WERI-Rb-1 (cell line): ENCODE results near the gene NKX3-2.

Experiments
- DNase-seq: peaks from one replicate; pipeline ENCODE4 v3.0.0-alpha.2; 2020
- H3K27ac ChIP-seq: fragments of 250-450 bp; sonication (Bioruptor Pico); 2 replicates; pipeline ENCODE4 v1.5.1; 2020; ENCODE audit warnings: mild to moderate bottlenecking, moderate library complexity
- H3K27me3 ChIP-seq: fragments of 250-450 bp; sonication (Bioruptor Pico); 2 replicates; pipeline ENCODE4 v1.5.1; 2021; ENCODE audit warnings: mild to moderate bottlenecking, low read depth, moderate library complexity; ENCODE audit not compliant: insufficient read depth, severe bottlenecking
- H3K36me3 ChIP-seq: fragments of 250-450 bp; sonication (Bioruptor Pico); 2 replicates; pipeline ENCODE4 v1.5.1; 2020; ENCODE audit warnings: mild to moderate bottlenecking, moderate library complexity
- H3K4me3 ChIP-seq: 2 replicates; pipeline ENCODE4 v1.5.1; 2011; ENCODE audit warnings: low read depth, mild to moderate bottlenecking, control low read depth, low read length
- H3K9me3 ChIP-seq: fragments of 250-450 bp; sonication (Bioruptor Pico); 2 replicates; pipeline ENCODE4 v1.5.1; 2021; ENCODE audit warnings: mild to moderate bottlenecking, moderate library complexity; ENCODE audit not compliant: severe bottlenecking
- TF ChIP-seq, protein P1 (sequence below): IDR thresholded peaks from 2 replicates; pipeline ENCODE4 v1.5.1; 2011; ENCODE audit warnings: low read depth, mild to moderate bottlenecking, control low read depth, inconsistent platforms, low read length

The NKX3-2 gene

GRCh38 chr4:13515268-13515667 lies 29.0 kb downstream of the NKX3-2 start:
- DNase-seq = no peak
- Histone ChIP-seq H3K27ac (no peak overlapping the region), H3K27me3 (no peaks in the 10 kb centered on the region)

DNA sequence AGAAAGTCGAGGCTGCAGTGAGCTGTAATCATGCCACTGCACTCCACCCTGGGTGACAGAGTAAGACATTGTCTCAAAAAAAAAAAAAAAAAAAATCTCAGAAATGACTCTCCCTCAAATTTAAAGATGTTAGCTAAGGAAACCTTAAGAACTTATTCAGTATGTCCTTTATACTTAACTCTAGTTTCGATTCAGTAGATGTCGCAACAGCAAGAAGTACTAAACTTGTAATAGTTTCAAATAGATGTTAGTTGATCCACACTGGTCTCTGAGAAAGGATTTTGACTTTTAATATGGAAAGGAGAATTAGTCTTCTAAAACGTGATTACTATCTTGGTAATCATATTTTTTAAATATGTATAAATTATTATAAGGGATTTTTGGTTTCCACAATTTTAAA lies 29.6 kb downstream of the NKX3-2 start:
- Histone ChIP-seq H3K9me3 (no peaks in the 10 kb centered on the region), H3K36me3 (no peaks in the 10 kb centered on the region), H3K27me3 (no peaks in the 10 kb centered on the region), H3K4me3 (no peak overlapping the region), H3K27ac (no peak overlapping the region)
- no peak for DNase-seq
- TF ChIP-seq, protein P1, sequence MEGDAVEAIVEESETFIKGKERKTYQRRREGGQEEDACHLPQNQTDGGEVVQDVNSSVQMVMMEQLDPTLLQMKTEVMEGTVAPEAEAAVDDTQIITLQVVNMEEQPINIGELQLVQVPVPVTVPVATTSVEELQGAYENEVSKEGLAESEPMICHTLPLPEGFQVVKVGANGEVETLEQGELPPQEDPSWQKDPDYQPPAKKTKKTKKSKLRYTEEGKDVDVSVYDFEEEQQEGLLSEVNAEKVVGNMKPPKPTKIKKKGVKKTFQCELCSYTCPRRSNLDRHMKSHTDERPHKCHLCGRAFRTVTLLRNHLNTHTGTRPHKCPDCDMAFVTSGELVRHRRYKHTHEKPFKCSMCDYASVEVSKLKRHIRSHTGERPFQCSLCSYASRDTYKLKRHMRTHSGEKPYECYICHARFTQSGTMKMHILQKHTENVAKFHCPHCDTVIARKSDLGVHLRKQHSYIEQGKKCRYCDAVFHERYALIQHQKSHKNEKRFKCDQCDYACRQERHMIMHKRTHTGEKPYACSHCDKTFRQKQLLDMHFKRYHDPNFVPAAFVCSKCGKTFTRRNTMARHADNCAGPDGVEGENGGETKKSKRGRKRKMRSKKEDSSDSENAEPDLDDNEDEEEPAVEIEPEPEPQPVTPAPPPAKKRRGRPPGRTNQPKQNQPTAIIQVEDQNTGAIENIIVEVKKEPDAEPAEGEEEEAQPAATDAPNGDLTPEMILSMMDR = no peak

More at GRCh38 chr4:13515268-13515667, 29.0 kb downstream of the NKX3-2 start:
- TF ChIP-seq, protein P1 = no peak
- Histone ChIP-seq H3K4me3 (no peak overlapping the region), H3K36me3 (no peaks in the 10 kb centered on the region), H3K9me3 (no peaks in the 10 kb centered on the region)

DNA sequence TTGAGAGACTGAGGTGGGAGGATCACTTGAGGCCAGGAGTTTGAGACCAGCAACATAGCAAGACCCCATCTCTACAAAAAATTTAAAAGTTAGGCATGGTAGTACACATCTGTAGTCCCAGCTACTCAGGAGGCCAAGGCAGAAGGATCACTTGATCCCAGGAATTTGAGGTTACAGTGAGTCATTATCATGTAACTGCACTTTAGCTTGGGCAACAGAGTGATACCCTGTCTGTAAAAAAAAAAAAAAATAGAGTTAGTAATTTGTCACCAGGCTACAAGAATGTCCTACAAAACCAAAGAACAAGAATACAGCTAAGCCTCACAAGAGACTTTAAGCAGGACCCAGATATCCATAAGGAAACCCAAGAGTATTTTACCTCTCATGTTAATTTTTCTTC lies 33.2 kb downstream of the NKX3-2 start:
- H3K9me3 ChIP-seq = no peaks in the 10 kb centered on the region
- DNase-seq = no peak
- H3K4me3 ChIP-seq = no peak overlapping the region
- TF ChIP-seq, protein P1 = no peak
- H3K27me3 ChIP-seq = no peaks in the 10 kb centered on the region
- H3K36me3 ChIP-seq = no peaks in the 10 kb centered on the region
- H3K27ac ChIP-seq = no peak overlapping the region

DNA sequence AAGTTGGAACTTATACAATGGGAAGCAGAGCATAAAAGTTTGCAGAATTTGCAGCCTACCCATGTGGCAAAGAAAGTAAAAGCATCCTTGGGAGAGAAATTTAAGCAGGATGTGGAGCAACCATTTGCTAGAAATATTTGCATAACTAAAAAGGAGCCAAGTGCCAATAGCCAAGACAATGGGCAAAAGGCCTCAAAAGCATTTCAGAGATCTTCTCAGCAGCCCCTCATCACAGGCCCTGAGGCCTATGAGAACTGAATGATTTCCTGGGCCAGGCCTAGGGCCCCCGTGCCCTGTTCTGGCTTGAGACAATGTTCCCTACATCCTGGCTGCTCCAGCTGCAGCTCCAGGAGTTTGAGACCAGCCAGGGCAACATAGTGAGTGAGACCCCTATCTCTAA lies 34.9 kb downstream of the NKX3-2 start:
- Histone ChIP-seq H3K27me3 (no peaks in the 10 kb centered on the region), H3K9me3 (no peaks in the 10 kb centered on the region), H3K4me3 (no peak overlapping the region), H3K27ac (no peak overlapping the region), H3K36me3 (no peaks in the 10 kb centered on the region)
- TF ChIP-seq, protein P1 = no peak
- no peak for DNase-seq

GRCh38 chr4:13504374-13504773 lies 39.9 kb downstream of the NKX3-2 start:
- no peak for DNase-seq
- Histone ChIP-seq H3K36me3 (no peaks in the 10 kb centered on the region), H3K27ac (no peak overlapping the region), H3K27me3 (no peaks in the 10 kb centered on the region), H3K4me3 (no peak overlapping the region), H3K9me3 (no peaks in the 10 kb centered on the region)
- TF ChIP-seq, protein P1 = no peak

GRCh38 chr4:13498469-13498868 lies 45.8 kb downstream of the NKX3-2 start:
- H3K9me3 ChIP-seq = no peaks in the 10 kb centered on the region
- H3K27me3 ChIP-seq = no peaks in the 10 kb centered on the region
- TF ChIP-seq, protein P1 = no peak
- H3K4me3 ChIP-seq = no peak overlapping the region
- no peak for DNase-seq
- H3K36me3 ChIP-seq = no peaks in the 10 kb centered on the region
- H3K27ac ChIP-seq = no peak overlapping the region
